HG03097 (cell line): ENCODE data around the gene PLOD2.
"Not testable (repeated sequence)": the region's sequence is repeated elsewhere in the genome, so short reads cannot be mapped to it uniquely, and the experiment has no call there.

Experiments
- ATAC-seq: cut with Tn5 transposase; IDR thresholded peaks from one replicate; pipeline ENCODE4 v1.9.1; 2021; ENCODE audit not compliant: unreplicated experiment, low FRiP score

Gene PLOD2

GRCh38 chr3:146142757-146143156 is 18.2 kb downstream of the PLOD2 start:
- no peak for ATAC-seq

- no peak for ATAC-seq
Observed at GRCh38 chr3:146139586-146140110, 21.3 kb downstream of the PLOD2 start.

DNA sequence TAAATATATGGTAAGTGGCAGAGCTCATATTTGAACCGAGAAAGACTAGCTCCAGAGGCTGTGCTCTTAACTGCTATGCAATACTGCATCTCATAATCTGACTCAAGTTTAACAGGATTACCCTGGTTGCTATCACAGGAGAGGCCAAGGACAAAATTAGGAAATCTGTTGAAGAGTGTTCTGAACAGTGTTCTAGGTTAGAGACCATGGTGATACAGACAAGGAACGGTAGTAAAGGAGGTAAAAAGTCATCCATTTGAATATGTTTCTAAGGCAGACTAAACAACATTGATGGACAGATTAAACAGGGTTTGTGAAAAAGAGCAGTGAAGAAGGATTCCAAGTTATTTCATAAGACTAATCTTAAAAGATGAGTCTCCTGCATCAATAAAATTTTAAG is 22.1 kb downstream of the PLOD2 start:
- no peak for ATAC-seq

GRCh38 chr3:146136647-146137046 is 24.3 kb downstream of the PLOD2 start:
- no peak for ATAC-seq

DNA sequence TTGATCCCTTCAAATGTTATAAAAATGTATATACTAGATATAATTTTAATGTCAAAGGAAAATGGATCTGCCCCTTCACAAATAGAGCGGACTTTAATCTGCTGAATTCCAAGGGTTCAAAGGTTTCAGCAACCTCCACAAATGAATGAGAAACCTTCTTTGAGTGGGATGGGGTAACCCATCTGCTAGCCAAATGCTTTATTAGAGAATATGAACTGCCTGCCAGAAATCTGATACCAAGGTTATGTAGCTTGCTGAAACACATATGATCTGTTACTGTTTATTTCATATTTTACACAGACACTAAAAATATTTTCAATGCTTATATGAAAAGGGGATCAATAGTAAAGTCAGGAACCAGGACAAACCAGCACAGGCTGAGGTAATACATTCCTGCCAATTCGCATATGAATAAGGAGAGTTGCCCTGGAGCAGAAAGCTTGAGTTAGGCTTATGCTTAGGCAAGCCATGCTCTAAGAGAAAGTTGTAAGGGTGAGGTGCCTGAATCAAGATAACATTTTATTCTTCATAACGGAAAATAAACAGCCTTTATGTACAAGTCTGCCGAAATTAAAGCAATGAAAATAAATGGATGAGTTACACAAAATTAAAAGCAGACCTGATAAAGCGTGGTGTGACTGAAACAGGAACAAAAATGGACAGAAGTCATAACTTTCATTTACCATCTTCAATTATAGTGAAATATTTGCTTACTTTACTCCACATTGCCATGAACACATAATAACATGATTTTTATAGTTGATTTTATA is 26.5 kb downstream of the PLOD2 start:
- ATAC-seq: no peak

GRCh38 chr3:146133441-146133840 is 27.5 kb downstream of the PLOD2 start:
- ATAC-seq: no peak

DNA sequence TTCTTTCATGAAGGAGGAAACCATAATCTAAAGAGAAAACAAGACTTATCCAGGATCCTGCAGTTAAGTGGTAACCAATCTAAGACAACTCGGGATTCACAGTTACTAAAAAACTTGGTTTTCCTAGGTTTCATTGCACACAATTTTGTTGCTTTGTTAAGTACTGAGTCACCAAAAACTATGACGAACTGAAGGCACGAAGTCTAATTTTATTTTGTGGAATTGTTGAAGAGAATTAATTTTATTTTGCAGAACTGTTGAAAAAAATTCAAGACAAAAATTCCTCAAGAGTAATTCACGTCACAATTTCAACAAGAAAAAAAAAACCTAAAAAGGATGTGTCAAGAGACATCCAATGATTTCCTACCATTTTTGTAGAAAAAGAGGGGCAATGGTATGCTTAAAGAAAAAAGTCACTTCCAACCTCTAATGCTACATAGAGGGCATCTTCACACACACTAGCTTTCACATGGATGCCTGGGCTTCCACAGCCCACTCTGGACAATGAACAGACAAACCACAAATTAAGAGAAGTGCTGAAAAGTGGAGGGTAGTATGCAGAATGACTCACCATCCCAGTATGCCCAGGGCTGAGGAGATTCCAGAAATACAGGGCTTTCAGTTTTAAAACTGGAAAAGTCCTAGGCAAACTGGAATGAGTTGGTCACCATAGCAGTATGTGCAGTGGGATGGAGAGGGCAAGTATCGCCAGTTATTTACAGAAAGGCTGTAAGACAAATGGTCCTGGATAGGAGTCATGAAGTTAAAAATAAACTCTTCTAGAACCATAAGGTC is 29.2 kb downstream of the PLOD2 start:
- no peak for ATAC-seq

DNA sequence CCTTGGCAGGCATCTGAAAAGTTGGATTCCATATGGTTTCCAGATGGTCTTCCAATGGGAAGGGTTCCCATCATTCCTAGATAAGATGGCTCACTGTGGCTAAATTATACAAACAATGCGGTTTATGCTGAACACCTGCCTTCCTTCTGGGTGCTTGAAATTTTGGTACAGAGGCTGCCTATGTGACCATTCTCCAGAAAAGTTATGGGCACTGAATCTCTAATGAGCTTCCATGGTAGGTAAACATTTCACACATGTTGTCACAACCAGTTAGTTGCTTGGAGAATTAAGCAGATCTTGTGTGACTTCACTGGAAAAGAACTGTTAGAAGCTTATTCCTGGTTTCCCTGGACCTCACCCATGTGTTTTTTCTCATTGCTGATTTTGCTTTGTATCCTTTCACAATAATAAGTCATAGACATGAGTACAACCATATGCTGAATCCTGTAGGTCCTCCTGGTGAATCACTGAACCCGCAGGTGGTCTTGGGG is 30.1 kb downstream of the PLOD2 start:
- ATAC-seq: no peak

DNA sequence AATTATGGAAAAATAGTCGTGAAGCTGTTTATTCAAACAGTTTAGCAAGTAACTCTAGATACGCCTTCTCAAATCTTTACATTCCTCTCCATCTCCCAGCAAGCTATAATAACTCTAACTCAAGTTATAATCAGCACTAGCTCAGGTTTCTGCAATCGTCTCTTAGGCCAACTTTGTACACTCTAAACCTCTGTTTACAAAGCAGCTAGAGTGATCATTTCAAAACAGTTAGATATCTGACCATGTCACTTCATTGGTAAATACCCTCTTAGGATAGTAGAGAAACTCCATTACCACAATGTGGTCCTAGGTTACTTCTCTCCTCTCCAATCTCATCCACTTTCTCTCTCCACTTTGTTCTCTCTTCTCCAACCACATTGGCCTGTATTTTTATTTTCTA is 31.2 kb downstream of the PLOD2 start:
- no peak for ATAC-seq

DNA sequence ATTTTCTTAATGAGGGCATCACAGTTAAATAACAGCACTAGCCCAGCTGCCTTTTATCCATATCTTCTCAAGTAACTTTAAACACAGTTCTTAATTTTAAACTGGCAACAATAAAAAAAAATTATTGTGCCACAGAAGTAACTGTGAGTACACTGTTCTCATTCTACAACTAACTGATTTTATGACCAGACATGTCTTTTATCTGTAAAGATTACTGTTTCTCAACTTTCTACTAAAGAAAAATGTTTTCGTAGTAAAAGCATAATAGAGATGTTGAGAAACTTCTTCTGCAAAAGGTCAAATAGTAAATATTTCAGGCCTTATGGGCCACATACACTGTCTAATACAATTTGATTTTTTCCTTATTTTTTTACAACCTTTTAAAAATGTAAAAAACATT is 32.0 kb downstream of the PLOD2 start:
- no peak for ATAC-seq

DNA sequence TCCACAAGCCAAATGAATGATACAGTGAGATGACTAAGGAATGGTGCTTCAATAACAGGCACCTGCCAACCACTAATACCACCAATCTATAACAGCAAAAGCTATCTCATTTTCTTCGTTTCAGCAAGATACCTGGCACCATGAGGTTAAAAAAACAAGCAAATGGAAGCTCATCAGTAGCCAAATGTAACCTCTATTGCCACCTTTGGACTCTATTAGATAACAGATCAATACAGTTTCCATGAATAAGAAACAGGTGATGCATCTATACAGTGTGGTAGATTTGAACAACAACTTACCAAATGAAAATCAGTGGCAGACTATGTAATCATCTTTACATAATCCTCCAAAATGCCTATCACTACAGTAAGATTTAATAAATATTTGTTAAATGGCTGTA is 32.8 kb downstream of the PLOD2 start:
- no peak for ATAC-seq

DNA sequence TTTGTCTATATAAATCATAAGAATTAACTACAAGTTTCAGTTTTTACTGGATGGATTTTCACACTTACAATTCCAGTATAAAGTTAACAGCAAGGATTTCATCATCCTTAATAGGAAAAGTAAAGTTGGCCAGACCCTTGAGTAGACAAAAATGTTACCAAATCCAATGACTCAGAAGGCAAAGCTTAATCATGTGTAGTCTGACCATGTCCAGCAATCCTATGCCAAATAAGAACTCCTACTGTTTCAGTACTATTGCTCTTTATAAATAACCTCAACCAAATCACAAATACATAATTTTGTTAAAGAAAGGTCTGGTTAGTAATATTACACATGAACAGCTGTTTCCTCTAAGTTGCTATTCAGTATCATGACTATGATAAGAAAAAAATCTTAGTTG is 35.0 kb downstream of the PLOD2 start:
- no peak for ATAC-seq

GRCh38 chr3:146124126-146124801 is 36.7 kb downstream of the PLOD2 start:
- ATAC-seq: no peak

DNA sequence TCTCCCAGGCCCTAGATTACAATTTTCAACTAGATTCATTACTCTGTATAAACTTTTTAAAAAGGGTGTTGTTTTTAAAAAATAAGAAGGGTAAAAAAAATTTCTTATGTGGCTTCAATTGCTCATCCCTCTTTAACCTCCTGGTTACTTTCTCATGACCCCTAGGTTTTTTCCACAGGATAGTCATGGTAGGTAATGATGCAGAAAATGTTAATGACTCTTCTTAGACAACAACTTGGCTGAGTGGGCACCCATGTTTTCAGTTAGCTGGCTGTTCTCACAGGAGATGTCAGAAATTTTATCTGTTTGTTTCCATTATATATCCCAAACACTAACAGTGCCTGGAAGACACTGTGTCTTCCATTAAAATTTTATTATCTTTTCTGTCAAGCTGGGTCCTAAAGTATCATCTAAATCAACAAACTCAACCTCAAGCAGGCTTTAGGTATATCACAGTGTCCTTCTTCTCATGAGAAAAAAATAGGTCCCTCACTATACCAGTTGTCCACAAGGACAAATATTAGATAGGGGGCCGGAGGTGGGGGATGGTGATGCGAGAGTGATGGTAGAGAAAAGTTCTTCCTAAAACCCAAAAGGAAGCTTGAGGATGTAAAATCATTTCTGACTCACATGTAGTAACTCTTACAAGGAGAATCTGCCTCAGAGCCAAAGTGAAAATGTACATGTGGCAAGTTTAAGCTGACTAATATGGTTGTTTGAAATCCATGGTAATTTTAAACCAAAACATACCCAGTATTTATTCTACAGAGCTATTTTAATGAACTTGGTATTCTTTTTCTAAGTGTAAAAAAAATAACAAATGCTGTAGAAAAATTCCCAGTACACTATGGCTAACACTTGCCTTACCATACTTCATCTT is 43.3 kb downstream of the PLOD2 start:
- ATAC-seq: no peak

DNA sequence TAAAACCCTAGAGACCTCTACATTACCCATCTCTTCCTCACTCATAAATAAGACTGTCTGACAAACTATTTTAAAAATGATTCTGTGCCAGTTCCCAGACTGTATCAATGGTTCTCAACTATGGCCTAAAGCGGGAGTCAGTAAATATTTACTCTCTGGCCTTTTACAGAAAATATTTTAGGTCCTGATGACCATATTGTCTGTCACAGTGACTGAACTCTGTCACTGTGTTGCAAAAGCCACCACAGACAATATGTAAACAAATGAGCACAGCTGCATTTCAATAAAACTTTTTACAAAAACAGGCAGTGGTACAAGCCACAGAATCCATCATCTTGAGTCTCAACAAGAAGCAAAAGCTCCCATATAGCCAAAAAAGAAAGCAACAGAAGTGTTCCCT is 45.4 kb downstream of the PLOD2 start:
- ATAC-seq: no peak

DNA sequence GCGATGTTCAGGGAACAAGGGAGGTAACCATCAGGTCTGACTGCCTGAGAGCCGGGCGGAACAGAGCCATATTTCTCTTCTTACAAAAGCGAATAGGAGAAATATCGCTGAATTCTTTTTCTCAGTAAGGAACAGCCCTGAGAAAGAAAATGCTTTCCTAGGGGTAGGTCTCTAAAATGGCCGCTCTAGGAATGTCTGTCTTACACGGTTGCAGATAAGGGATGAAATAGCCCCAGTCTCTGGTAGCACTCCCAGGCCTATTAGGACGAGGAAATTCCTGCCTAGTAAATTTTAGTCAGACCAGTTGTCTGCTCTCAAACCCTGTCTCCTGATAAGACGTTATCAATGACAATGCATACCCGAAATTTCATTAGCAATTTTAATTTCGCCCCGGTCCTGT is 47.2 kb downstream of the PLOD2 start:
- not testable (repeated sequence) for ATAC-seq

- no peak for ATAC-seq
Observed at GRCh38 chr3:146111337-146111736, 49.6 kb downstream of the PLOD2 start.

DNA sequence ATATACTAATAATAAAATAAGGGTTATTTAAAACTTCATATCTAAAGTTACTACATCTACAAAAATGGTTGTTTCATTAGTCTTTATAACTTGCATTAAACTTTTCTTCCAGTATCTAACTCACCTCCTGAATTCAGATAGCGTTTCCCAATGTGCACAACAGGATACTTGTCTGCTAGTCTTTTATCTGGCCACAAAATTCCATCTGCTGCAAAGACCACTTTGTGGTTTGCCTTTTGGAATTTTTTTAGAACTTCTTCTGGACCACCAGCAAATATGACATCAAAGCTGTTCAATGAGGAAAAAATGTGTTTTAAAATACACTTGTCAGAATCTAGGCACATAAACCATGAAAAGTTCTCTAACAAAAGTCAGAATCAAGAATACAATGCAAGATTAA is 50.8 kb downstream of the PLOD2 start:
- no peak for ATAC-seq

DNA sequence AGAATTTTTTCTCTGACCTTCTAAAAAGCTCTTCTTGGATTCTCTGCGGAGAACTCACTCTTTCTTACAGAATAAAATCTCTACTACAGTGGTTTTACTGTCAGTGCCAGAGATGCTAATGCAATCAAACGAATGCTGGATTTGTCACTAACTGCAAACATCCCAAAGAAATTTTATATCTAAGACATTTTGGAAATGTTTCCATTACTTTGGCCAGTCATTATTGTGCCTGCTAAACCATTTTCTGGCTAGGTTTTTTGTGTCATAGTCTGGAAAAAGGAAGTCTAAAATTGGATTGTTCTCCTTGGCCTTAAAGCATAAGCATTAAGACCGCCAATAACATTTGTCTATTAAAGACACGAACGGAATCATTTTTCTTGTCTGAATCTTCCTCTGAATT is 54.0 kb downstream of the PLOD2 start:
- no peak for ATAC-seq

DNA sequence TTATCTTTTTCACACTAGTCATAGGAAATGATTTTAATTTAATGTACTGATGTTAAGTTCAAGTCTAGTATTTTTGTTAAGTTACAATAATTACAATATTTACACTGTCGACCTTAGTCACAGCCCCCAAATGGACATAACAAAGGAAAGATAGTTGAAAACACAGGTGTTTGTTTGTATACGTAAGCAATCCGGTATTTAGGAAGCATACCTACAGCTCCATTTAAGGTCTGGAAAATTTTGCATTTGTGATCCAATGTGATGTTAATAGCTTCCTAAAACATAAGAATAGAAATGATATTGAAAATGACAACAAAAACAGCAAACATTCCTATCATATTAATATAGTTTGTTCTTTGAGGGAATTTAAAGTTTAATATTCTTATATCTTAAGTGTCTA is 56.9 kb downstream of the PLOD2 start:
- no peak for ATAC-seq
